DMS153 treated with DMSO at 0.1 percent for 48 hours (cell line): ENCODE measurements around the gene IP6K2.

Experiments
- DNase-seq: peaks from one replicate; lab custom pipeline; 2025; ENCODE audit not compliant: unreplicated experiment; lab: John Stamatoyannopoulos, UW

Gene IP6K2

GRCh38 chr3:48642605-48643004 is 74.4 kb downstream of the IP6K2 start:
- no peak for DNase-seq

DNA sequence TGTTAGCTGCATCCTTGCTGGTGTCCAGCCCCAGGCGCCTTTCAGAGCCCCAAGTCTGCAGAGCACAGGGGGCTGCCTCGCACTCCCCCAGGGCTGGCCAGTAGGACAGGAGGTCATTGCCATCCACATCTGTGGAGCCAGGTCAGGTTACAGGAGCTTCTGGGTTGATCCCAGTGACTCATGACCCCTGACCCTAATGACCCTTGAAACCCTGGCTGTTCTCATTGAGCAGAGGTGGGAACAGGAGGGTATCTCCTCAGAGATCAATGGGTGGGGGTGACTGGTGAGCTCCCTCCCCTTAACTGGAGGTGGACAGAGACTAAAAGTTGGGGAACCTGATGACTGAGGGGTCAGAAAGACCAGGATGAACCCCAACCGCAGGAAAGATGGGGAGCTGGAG is 75.6 kb downstream of the IP6K2 start:
- no peak for DNase-seq

DNA sequence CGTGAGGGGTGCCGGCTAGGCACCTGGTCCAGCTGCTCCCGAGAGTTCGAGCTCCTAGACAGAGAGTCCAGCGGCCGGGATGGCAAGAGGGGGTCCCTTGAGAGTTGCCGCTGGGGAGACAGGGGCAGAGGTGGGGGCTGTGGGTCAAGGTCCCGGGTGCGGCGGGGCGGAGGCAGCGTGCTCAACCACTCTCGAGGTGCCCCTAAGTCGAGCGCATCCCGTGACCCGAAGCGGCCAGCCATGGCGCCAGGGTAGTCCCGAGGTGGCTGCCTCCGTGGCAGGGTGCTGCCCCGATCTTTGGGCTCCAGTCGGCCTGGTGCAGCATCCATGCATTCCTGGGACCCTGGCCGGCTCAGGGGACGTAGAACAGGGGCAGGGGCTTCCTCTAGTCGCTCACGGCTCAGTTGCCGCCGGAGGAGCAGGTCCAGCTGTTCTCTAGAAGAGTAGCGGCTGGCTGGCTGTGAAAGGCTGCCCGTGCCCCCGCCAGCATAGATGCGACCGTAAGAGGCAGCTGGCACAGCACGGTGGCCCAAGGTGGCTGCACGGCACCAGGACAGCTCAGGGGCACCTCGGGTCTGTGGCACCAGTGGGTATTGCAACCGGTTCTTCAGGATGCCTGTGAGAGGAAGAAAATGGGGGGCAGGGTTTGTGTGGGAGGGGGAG is 76.9 kb downstream of the IP6K2 start:
- DNase-seq, result no peak
